Upper lobe of left lung (tissue), 6 donors: ENCODE results near the gene TCF7L2. TPM values are rescaled to one million over a fixed set of nuclear protein-coding genes. Genes with fewer than 3 reads are reported as not detected.

ENCODE experiments used
- ATAC-seq, 2 donors: fragments of 200-7000 bp; cut with Tn5 transposase; one replicate each; pipeline ENCODE4 v1.9.1; 2022; ENCODE audit warnings: mild to moderate bottlenecking in 2 of 2, moderate library complexity in 2 of 2; ENCODE audit not compliant: low FRiP score in 2 of 2
- DNase-seq, 2 donors: peaks; one replicate each; pipeline ENCODE4 v3.0.0-alpha.2; 2019 to 2020
- H3K27ac ChIP-seq, 4 donors: fragments of 200-600 bp; sonication (generic); one replicate each; pipeline ENCODE4 v1.5.1; 2016 to 2019
- H3K27me3 ChIP-seq, 4 donors: fragments of 200-600 bp; sonication (generic); one replicate each; pipeline ENCODE4 v1.5.1; 2017 to 2019
- H3K36me3 ChIP-seq, 4 donors: fragments of 200-600 bp; sonication (generic); one replicate each; pipeline ENCODE4 v1.5.1; 2016 to 2019
- H3K4me1 ChIP-seq, 4 donors: fragments of 200-600 bp; sonication (generic); one replicate each; pipeline ENCODE4 v1.5.1; 2018 to 2019
- H3K4me3 ChIP-seq, 4 donors: fragments of 200-600 bp; sonication (generic); one replicate each; pipeline ENCODE4 v1.5.1; 2017 to 2019; ENCODE audit warnings: mild to moderate bottlenecking in 2 of 4, moderate library complexity in 1 of 4
- H3K9me3 ChIP-seq, 4 donors: fragments of 200-600 bp; sonication (generic); one replicate each; pipeline ENCODE4 v1.5.1; 2018 to 2019
- CTCF ChIP-seq, 6 experiments: fragments of 450-650 bp in 4 of 6; fragments of 200-600 bp in 2 of 6; sonication (generic) in 2 of 6; IDR thresholded peaks; one replicate each; pipeline ENCODE4 v1.5.1; 2016 to 2019; ENCODE audit warnings: antibody characterized with exemption in 6 of 6
- EP300 ChIP-seq, 4 donors: sonication (generic); formaldehyde crosslinking; IDR thresholded peaks; one replicate each; pipeline ENCODE4 v1.5.1; 2017; ENCODE audit warnings: antibody characterized with exemption in 4 of 4, control low read depth in 2 of 4
- POLR2A ChIP-seq, 4 donors: fragments of 450-650 bp; IDR thresholded peaks; one replicate each; pipeline ENCODE4 v1.5.1; 2016 to 2017; ENCODE audit warnings: antibody characterized with exemption in 4 of 4, mild to moderate bottlenecking in 2 of 4
- POLR2AphosphoS5 ChIP-seq, 2 donors: sonication (generic); formaldehyde crosslinking; IDR thresholded peaks; one replicate each; pipeline ENCODE4 v1.5.1; 2017; ENCODE audit warnings: antibody characterized with exemption in 2 of 2
- WGBS, 2 donors: methylation state at CpG; one replicate each; pipeline ENCODE4 v1.1.5; 2017 to 2018; 5-methylcytosine and 5-hydroxymethylcytosine counted together
- total RNA-seq, 6 donors: library from RNA; depleted of rRNA in 4 of 6; stranded (reverse); fragments of >200 nt in 4 of 6; gene quantifications; one replicate each; pipeline versions ENCODE4 v1.1.0 to v1.2.1, GENCODE V29; 2016 to 2021
- donor health status: DM: no; HTN: no; CAD: no; lungs with moderate emphysema.
- donor health status: DM: no; HTN: yes; CAD: no; lungs with severe emphysema.

The TCF7L2 gene
- total RNA-seq, 6 donors from 2014 or later, result 15.5 to 80.3 (median 48.1) TPM

DNA sequence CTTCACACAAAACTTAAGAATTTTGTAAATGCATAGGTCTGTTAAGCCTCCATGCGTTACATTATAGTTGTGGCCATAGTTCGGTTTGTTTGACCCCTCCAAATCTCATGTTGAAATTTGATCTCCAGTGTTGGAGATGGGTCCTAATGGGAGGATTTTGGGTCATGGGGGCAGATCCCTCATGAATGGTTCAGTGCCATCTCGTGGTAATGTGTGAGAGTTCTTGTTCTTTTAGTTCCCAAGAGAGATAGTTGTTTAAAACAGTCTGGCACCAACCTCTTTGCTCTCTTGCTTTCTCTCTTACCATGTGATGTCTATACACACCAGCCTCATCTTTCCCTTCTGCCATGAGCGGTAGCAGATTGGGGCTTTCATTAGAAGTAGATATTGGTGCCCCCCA lies 264.3 kb downstream of the TCF7L2 start:
- ATAC-seq, result no peak
- 79 to 80% methylated on average over 4 of the region's 4 CpGs for WGBS, 2 donors

GRCh38 chr10:113216102-113216501 lies 266.1 kb downstream of the TCF7L2 start:
- ATAC-seq, result no peak
- no peaks in the 10 kb centered on the region for H3K27me3 ChIP-seq
- 28 to 45% methylated on average over 3 of the region's 3 CpGs for WGBS, 2 donors
- no peaks in the 10 kb centered on the region for H3K9me3 ChIP-seq
- H3K27ac ChIP-seq, result no peak overlapping the region
- no peak overlapping the region for H3K4me3 ChIP-seq
- H3K4me1 ChIP-seq, result no peaks in the 10 kb centered on the region
- no peaks in the 10 kb centered on the region for H3K36me3 ChIP-seq
- DNase-seq, result no peak
- no peak for TF ChIP-seq EP300 (IDR thresholded peaks at IDR 0.05)
- peak in 2 of 6 experiments; percentile 14 to 22 for TF ChIP-seq CTCF (IDR thresholded peaks at IDR 0.05)
- no peak for TF ChIP-seq POLR2AphosphoS5 (IDR thresholded peaks at IDR 0.05)
- no peak for TF ChIP-seq POLR2A (IDR thresholded peaks at IDR 0.05)

More for the DNA sequence above, 264.3 kb downstream of the TCF7L2 start:
- no peak for DNase-seq
- Histone ChIP-seq H3K27ac (no peak overlapping the region), H3K36me3 (no peaks in the 10 kb centered on the region), H3K4me1 (no peaks in the 10 kb centered on the region), H3K4me3 (no peak overlapping the region), H3K9me3 (no peaks in the 10 kb centered on the region), H3K27me3 (no peaks in the 10 kb centered on the region)
- TF ChIP-seq POLR2AphosphoS5 (IDR thresholded peaks at IDR 0.05) (no peak), CTCF (IDR thresholded peaks at IDR 0.05) (no peak), EP300 (IDR thresholded peaks at IDR 0.05) (no peak), POLR2A (IDR thresholded peaks at IDR 0.05) (no peak)
